GM19455 (cell line): ENCODE data around the gene BRICD5.

Experiments used
- ATAC-seq: cut with Tn5 transposase; IDR thresholded peaks from one replicate; pipeline ENCODE4 v1.9.1; 2021; ENCODE audit not compliant: unreplicated experiment

BRICD5 gene

DNA sequence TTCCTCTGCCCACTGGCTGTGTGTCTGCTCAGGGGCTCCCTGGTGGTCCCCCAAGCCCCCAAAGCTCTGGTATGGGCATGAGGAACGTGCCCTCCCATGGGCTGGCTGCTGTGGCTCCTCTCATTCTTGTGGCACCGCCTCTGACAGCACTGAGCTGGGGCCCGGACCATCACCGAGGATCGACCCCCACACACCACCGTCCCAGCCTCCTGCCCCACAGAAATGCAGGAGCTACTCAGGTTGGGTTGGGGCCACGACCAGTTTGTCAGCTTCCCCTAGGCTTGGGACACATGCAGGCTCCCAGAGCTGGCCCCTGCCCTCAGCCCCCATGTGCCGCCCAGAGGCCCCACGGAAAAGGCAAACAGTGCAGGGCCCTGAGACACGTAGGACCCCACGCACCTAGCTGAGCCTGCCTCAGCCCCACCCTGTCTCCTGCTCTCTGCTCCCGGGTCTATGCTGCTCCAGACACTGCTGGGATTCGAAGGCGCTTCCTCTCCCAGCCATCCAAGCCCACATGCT lies 11.0 kb downstream of the BRICD5 start:
- no peak for ATAC-seq

DNA sequence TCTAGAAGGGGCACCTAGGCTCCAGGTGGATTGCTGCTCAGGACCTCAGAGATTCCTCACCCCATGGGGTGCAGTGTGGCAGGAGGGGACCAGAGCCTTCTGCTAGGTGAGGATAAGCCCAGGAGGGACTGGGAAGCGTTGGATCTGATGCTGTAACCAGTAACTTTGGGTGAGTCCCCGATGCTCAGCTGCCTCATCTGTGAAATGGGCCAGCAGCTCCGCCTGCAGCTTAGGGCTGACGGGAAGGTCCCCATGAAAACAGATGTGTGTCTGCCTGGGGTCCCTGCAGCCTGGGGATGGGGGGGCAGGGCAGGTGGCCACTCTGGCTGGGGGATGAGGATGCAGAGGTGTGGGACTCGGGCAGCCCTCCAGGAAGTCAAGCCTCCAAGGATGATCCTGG lies 11.6 kb downstream of the BRICD5 start:
- no peak for ATAC-seq

DNA sequence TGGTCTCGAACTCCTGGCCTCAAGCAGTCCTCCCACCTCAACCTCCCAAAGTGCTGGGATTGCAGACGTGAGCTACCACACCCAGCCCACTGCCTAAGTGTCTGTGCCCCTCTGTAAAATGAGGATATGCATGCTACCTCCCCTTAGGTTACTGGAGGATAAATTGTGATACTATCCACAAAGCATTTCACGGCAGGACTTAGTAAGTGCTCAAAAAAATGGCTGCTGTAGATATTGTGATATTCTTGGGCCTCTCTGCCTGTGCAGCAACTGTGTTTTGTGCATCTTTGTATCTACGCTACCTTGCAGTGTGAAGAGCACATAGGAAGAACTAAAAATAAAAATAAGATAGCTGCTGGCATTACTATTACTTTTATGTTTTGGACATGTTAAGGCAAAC lies 12.4 kb downstream of the BRICD5 start:
- no peak for ATAC-seq

DNA sequence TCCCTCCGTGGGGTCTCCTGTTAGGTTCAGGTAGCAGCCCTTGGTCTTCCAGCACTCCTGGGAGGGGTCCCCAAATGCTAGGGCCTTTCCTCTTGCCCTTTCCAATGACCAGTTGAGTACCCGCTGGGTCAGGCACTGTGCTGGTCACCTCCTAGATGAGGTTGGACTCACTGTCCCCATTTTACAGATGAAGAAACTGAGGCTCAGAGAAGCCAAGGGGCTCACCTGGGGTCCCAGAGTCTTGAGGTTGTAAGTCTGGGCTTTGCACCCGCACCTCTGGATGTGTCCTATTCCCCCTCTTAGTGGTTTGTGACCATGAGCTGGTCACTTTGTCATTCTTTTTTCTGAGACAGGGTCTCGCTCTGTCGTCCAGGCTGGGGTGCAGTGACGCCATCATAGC lies 12.9 kb downstream of the BRICD5 start:
- ATAC-seq: no peak

DNA sequence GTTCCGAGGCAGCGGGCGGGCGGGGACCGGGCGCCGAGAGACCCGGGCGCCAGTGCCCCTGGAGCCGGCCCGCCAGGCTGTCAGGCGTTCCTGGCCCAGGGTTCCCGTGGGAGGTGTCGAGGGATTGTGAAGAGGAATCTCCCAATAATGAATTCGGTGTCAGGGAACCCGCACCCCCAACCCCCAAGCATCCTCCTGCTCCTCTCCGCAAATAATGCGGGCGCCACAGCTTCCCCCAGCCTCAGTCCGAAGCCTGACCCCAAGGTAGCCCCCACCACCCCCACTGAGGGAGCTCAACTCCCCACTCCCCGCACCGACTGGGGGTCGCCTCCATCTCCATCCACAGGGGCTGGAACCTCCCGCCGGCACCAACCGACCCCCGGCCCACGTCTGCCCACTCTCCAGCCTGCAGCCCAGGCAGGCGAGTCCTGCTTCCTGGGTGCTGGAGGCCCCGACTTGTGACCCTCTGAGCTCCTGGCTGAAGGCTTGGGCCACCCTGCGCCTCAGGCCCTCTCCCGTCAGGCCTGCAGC lies 13.6 kb downstream of the BRICD5 start:
- ATAC-seq: no peak

DNA sequence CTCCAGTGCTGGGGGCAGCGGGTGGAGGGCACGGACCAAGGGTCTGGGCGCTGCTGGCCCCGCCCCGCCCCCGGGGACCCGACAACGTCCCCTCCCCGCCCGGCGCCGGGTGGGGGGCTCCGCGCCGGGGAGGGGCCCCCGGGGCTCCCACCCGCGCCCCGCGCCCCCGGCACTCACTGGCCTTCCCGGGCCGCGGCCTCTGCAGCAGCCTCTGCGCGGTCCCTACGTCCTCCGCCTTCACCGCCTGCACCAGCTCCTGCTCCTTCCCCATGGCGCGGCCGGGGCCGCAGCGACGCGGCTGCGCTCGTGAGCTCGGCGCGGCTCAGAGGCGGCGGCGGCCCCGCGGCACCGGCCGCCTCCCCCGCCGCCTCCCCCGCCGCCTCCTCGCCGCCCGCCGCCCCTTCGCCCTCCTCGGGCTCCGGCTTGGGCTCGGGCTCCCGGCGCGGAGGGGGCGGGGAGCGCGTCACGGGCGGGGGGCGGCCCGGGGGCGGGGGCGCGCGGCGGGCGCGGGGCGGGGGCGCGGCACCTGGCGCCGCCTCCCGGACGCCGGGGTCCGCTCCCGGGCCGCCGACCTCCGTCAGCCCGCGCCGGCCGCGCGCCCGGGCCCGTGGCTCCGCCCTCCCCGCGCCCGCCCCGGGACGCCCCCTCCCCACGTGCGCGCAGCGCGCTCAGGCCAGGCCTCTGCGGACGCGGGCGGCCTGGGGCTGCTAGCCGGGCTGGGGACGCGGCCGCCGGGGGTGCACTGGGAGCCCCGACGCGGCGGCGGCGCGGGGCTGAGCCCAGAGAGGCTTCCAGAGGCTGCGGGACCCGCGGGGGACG lies 14.3 kb downstream of the BRICD5 start, which contains the start of gene CASKIN1:
CASKIN1 (minus strand) TSS at position 444 of the 819 bp plus-strand sequence; CDS start at position 271, 173 bp downstream.
- ATAC-seq: no peak

DNA sequence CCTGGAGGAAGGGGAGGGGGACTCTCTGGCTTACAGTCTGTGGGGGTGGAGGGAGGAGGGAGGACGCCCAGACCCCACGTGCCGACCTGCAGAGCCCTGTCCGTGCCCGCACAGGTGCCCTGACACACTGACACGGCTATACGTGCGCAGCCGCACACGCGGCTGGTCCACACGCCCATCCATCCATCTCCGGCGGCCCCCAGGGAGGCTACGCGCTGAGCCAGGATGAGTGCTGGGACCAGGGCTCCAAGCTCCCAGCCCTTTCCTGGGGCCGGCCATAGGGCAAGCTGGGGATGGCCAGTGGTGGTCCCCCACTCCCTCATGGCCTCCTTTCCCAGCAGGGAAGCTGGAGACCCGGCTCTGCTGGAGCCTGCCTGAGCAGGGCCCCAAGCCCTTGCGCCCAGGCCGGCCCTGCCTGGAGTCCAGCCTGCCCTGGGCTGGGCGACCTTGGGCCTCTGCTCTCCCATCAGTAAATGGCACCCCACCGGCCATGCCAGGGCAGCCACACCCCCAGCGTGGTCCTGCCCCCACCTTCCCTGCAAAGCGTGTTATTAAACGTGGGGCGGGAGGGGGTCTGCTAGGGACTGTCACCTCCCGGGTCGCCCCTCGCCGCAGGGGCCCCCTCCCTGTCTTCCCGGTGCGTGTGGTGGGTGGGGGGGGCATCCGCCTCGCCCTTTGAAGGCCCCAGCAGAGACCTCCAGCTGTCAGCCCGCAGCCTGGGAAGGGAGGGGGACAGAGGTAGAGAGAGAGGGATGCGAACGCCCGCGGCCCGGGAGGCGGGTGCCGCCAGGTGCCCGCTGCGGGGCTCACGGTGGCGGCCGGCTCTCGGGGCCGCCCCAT lies 15.1 kb downstream of the BRICD5 start:
- no peak for ATAC-seq

DNA sequence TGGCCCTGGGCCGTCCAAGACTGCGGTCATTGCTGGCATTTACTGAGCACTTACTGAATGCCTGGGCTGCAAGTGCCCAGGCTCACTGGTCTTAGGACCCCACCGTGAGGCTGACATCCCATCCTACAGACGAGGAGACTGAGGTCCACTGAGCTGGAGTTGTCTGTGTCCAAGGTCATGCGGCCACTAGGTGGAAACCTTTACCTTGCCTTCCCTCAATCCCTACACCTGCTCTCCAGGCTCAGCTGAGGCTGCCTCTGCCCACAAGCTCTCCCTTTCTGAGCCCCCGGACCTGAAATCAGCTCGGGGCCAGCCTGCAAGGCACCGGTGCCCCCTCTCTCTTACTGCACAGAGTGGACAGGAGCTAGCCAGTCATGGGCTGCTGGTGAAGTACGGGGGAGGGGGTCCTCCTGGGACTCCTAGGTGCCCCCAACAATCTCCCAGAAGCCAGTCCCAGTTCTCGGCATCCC lies 15.8 kb downstream of the BRICD5 start:
- ATAC-seq: no peak

DNA sequence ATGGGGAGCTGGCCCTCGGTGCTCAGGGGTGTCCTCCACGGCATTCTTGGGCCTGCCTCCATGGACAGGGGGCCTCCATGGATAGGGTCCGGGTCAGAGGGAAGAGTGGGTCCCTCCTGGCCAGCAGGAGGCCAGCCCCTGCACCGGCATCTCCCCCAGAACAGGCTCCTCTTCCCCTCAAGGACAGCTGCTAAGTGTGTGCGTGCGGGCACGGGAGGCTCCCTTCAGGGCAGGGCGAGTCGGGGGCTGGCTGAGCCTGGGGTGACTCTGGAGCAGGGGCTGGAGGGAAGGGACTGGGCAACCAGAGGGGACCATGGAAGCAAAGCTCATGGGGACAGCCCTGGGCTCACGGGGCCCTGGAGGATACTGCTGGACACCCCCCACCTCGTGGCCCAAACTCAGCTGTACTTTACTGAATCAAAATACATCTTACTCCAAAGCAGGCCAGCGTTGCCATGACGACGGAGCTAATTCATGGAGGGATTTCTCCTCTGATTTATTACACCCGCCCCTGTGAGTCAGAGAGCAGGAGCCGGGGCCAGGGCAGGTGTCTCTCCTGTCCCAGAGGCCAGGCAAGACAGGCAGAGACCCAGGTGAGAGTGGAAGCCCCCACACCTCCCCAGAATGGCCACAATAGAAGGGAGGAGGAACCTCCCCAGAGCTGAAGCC lies 16.4 kb downstream of the BRICD5 start:
- no peak for ATAC-seq

DNA sequence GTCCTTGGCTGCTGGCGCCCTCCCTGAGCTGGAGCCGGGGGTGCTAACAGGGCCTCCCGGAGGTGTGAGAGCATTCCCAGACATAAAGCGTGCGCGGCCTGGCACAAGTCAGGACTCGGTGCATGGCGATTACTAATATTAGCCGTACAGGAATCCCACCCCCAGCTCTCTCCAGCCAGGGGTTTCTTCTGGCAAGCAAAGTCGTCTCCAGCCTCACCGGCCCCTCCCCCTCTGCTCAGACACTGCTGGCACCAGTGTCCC lies 19.3 kb downstream of the BRICD5 start:
- no peak for ATAC-seq

DNA sequence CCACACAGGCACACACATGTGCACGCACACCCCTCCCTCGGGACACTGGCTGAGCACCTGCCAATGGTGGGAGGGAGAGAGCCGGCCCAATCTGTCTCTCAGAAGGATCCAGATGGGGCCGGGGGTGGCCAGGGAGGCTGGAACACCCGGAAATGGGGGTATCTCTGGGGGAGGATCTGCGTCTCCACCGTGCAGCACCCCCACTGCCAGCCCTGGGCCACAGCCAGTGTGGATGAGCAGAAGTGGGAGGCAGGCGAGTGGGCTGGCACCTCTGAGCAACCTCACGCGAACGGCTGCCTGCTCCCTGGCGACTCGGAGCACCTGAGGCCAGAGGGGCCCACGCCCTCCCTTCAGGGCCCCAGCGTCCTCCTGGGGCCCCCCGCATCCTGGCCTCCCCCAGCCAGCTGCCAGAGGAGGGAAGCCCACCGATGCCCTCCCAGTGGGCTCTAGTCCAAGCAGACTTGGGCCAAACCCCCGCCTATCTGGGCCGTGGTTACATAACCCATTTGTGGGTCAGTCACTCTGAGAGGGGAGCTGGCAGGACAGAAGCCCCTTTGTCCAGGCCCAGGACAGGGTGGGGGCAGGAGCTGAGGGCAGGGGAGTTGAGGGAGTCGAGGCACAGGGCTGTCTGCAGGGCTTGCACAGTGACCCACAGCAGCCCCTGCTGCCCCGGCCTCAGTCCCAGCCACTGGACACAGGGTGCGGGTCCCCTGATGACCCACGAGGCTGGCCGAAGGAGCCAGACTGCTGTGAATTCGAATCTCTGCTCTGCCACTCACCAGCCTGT lies 19.8 kb downstream of the BRICD5 start:
- no peak for ATAC-seq

DNA sequence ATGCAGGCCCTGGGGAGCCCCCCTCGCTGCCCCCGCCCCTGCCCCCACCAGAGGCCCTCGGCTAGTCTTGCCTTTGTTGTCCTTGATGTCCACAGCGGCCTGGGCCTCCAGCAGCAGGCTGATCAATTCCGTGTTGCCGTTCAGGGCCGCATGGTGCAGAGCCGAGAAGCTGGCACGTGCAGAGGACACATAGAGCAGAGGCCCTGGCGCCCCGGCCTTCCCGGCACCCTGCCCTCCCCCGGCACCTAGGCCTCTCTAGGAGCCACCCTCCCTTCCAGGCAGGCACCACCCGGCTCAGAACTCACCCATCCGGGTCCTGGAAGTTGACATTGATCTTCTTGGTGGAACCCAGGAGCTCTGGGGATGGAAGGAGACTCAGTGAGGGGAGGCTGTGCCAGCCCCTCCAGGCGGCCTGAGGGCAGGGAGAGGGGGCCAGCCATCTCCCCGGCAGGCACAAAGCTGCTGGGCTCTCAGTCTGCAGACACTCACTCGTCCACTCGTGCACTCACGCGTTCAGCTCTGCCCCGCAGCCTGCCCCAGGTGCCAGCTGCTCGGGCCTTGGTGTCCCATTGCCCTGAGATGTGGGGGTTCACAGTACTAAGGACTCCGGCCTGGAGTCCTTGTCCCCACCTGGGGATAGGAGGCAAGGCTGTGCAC lies 20.5 kb downstream of the BRICD5 start:
- ATAC-seq: no peak

DNA sequence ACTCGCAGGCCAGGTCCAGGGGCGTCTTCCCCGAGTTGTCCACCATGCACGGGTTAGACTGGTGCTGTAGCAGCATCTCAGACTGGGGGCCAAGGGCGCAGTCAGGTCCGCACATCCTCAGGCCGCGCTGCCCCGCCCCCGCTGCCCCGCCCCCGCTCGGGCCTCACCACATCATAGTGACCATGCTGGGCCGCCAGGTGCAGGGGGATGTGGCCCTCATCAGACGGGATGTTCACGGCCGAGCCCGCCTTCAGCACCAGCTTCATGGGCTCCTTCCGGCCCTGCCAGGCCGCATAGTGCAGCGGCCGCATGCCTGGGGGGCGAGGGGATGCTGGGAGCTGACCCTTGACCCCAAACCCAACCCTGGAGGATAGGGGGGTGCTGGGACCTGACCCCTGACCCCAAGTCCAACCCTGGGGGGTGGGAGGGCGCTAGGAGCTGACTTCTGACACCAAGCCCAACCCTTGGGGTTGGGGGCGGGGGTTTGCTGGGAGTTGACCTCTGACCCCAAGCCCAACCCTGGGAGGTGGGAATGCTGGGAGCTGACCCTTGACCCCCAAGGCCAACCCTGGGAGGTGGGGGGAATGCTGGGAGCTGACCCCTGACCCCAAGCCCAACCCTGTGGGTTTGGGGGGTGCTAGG lies 21.3 kb downstream of the BRICD5 start:
- ATAC-seq: no peak

DNA sequence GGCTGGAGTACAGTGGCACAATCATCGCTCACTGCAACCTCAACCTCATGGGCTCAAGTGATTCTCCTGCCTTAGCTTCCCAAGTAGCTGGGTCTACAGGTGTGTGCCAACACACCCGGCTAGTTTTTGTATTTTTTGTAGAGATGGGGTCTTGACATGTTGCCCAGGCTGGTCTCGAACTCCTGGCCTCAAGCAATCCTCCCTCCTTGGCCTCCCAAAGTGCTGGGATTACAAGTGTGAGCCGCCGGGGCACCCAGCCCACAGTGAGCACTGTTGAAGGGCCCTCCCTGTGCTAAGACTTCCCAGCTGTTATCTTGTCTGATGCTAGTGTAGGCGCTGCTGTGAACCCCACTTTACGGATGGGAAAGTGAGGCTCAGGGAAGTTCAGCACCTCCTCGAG lies 22.3 kb downstream of the BRICD5 start:
- ATAC-seq: no peak

DNA sequence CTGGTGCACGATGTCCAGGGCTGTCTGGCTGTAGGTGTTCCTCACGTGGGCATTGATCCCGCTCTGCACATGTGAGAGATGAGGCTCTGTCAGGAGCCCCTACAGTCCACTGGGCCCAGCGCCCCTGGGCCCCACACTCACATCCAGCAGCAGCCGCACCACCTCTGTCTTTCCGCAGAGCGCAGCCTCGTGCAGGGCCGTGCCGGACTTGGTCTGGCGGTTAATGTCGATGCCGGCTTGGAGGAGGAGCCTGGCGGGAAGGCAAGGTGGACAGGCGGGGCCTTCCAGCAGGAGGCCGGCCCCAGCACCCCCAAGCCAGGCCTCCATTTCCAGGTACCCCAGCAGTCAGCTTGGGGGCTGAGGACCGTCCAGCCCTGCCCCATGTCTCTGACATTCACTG lies 23.5 kb downstream of the BRICD5 start:
- ATAC-seq: no peak

DNA sequence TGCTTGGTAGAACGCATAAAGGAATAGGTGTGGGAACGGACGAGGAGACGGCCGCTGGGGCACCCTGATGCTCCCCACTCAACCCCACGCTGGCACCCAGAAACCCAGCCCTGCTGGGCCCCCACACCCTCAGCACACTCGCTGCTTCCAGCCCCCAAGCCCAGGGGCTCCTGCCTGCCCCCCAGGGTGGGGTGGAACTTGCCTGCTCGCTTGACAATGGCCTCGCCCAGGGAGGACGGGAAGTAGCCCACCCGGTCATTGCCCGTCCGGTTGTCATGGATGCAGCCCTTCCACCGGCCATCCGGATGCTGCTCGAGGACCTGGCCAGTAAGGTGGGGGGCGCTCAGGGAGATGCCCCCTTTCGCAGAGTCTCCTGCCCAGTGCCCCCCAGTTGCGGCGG lies 24.2 kb downstream of the BRICD5 start:
- ATAC-seq: no peak

DNA sequence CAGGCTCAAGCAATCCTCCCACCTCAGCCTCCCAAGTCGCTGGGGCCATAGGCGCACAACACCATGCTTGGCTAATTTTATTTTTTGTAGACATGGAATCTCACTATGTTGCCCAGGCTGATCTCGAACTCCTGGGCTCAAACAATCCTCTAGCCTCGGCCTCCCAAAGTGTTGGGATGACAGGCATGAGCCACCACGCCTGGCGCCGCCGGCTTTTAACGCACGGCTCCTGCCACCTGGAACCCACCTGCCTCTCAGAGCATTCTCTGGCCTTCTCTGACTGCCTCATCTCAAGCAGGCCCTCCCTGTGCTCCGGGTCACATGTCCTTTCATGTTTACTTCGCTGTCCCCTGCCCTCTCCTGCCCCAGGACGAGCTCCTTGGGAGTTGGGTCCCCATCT lies 24.6 kb downstream of the BRICD5 start:
- ATAC-seq: no peak

DNA sequence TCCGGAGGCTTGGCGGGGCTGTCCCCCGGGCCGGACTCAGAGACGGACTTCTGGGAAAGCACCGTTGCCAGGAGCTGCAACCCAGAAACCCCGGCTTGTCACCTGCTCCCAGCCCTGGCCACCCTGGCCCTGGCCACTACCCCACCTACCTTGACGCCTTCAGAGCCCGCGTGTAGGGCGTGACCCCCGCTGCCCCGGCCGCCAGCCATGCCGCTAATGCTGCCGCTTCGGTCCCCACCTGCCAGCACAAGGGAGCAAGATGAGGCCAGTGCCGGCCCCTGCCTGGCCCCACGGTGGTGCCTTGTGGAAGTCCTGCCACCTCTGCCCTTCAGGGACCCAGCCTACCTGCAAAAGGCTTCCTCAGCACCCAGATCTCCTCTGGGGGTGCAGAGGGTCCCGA lies 25.7 kb downstream of the BRICD5 start:
- ATAC-seq: no peak

DNA sequence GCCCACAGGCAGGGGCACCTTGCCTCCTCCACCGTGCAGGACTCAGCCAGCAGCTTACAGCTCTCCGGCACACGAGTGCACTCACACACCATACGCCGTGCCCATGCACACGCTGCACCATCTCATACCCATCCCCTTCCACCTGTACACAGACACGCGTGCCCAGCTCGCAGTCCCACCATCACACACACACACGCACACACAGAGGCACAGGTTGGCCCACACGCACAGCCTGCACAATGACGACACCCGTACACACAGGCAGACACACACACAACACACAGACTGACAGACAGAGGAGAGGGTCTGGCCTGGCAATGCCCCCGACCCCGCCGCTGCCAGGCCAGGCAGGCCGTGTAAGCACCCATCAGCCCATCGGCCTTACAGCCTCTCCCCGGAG lies 26.3 kb downstream of the BRICD5 start:
- no peak for ATAC-seq

DNA sequence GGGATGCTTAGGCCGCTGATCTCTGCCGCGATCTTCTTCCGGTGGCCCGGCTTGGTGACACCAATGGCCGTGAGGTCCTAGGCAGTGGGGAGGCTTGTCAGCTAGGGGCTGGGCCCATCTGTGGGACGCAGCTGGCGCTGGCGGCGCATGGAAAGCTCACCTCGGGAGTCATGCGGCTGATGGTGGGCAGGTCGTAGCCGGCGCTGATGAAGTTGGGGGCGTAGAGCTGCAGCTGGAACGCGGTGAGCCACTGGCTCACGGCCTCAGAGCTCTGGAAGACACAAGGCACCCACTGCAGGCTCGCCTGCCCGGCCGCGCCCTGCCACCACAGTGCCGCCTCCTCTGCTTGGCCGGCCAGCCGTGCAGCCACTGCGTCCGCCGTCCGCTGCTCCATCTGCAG lies 27.0 kb downstream of the BRICD5 start:
- no peak for ATAC-seq
